HG03571 (cell line): ENCODE results near the gene CCDC90B.
A peak's percentile ranks its signal among the peaks of the same experiment; 100 is the strongest.

ENCODE experiments used
- ATAC-seq: cut with Tn5 transposase; IDR thresholded peaks from one replicate; pipeline ENCODE4 v1.9.1; 2021; ENCODE audit not compliant: unreplicated experiment

The CCDC90B gene

GRCh38 chr11:83241291-83241946 is 44.7 kb downstream of the CCDC90B start:
- peak; percentile 58 for ATAC-seq

- ATAC-seq, result no peak
These were observed 48.1 kb downstream of the CCDC90B start for GRCh38 chr11:83238111-83238510.

GRCh38 chr11:83235825-83236224 is 50.3 kb downstream of the CCDC90B start:
- no peak for ATAC-seq

DNA sequence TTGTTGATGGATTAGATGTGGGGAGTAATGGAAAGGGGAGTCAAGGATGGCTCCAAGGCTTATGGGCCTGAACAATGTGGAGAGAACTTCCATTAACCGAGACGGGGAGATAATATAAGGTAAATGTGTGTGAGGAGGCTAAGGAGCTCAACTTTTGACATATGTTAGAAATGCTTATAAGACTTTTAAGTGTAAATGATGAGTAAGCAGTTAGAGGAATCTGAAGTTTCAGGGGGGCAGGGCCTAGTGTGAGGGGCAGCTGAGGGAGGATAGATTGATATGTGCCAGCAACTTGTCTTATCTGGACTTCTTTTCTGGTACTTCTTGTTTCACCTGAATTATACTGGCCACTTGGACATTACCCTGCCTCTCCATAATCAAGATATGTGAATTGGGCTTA is 62.7 kb downstream of the CCDC90B start:
- ATAC-seq, result no peak

DNA sequence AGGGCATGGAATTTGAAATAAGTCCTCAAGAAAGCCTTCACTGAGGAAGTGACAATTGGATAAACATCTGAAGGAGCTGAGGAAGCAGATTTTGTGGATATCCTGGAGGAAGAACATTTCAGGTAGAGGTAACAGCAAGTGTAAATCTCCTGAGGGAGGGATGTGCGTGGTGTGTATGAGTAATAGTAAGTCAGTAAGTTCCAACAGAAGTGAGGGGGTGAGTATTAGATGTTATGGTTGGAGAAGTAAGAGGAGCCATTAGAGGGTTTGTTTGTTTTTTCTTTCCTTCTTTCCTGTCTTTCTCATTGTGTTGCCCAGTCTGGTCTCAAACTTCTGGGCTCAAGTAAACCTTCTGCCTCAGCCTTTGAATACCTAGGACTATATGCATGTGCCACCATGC is 63.7 kb downstream of the CCDC90B start:
- no peak for ATAC-seq

DNA sequence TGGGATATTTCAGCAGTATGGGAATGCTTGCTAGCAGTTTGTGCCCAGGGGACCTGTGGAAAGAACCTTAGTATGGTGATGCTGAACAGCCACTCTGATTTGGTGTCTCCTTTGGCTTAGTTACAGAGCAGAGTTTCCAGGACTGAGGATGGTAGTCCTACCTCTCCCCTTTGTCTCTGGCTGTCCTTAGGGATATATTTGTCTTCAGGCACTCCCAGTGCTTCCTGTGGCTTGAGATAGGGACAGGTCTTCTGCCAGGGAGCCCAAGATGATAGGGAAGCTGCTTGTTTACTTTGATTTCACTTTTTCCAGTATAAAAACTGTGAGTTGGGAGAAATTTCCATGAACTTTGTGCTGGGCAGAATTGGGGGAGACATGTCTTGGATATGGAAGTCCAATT is 64.5 kb downstream of the CCDC90B start:
- no peak for ATAC-seq

GRCh38 chr11:83220260-83220659 is 65.9 kb downstream of the CCDC90B start:
- no peak for ATAC-seq

GRCh38 chr11:83219095-83219494 is 67.1 kb downstream of the CCDC90B start:
- ATAC-seq, result no peak
